Upper lobe of right lung (tissue), 1 donor: ENCODE measurements around the gene NPTXR. TPM values are rescaled to one million over a fixed set of nuclear protein-coding genes. Genes with fewer than 3 reads are reported as not detected.

Source experiments
- ATAC-seq: fragments of 200-7000 bp; cut with Tn5 transposase; one replicate; pipeline ENCODE4 v1.9.1; 2020; ENCODE audit warnings: mild to moderate bottlenecking, moderate library complexity
- DNase-seq: peaks from one replicate; pipeline ENCODE4 v3.0.0-alpha.2; 2020
- H3K27ac ChIP-seq: fragments of 200-600 bp; one replicate; pipeline ENCODE4 v1.8.0; 2022
- H3K27me3 ChIP-seq: fragments of 200-600 bp; one replicate; pipeline ENCODE4 v1.8.0; 2022; ENCODE audit warnings: mild to moderate bottlenecking
- H3K36me3 ChIP-seq: fragments of 200-600 bp; one replicate; pipeline ENCODE4 v1.8.0; 2022
- H3K4me1 ChIP-seq: fragments of 200-600 bp; one replicate; pipeline ENCODE4 v1.8.0; 2022
- H3K4me3 ChIP-seq: fragments of 200-600 bp; one replicate; pipeline ENCODE4 v1.8.0; 2022; ENCODE audit warnings: mild to moderate bottlenecking
- H3K9me3 ChIP-seq: fragments of 200-600 bp; one replicate; pipeline ENCODE4 v1.8.0; 2022
- CTCF ChIP-seq: fragments of 200-600 bp; IDR thresholded peaks from one replicate; pipeline ENCODE4 v1.8.0; 2022; ENCODE audit warnings: antibody characterized with exemption
- intact Hi-C: fragments of 100-400 bp; cut with DNase I; formaldehyde crosslinking; loops from one replicate; pipeline ENCODE4 v1.11.0; 2022
- total RNA-seq: library from RNA; stranded (reverse); fragmentation: NEBNext Ultra II Directional; extraction: Animal tissue kit (Norgen Biotek cat#: 25700); gene quantifications from one replicate; pipeline ENCODE4 v1.2.1, GENCODE V29; 2021
- donor health status: DM: no; HTN: yes; CAD: no; lungs with severe emphysema.

NPTXR gene
- total RNA-seq, 1 donor from 2014 or later: 6.3 TPM

DNA sequence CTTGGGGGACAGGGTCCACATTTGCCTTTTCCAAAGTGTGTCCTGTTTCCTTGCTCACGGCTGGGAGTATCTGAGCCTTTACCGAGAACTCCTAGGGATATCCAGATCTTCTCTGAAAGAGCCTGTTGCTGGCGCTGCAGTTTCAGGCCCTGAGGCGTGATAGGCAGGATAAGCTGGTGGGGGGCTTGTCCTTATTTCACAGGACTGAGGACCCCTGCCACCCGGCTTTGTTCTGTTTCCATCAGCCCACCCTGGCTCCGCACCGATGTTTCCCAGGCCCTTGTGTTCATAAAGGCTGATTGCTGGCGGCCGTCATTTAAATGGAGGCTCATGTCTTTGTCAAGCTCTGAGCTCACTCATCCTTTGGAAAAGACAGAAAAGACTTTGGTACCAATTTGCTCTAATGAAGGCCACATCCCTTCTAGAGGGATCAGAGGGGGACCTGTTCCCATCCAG is 9.4 kb upstream of the NPTXR start:
- no peak for DNase-seq
- no peak for ATAC-seq
- no peak for TF ChIP-seq CTCF
- H3K27me3 ChIP-seq: no peaks in the 10 kb centered on the region
- H3K4me3 ChIP-seq: no peak overlapping the region
- H3K9me3 ChIP-seq: no peaks in the 10 kb centered on the region
- H3K4me1 ChIP-seq: no peaks in the 10 kb centered on the region
- no peak overlapping the region for H3K27ac ChIP-seq
- no peaks in the 10 kb centered on the region for H3K36me3 ChIP-seq
- intact Hi-C loops: no loop called here

DNA sequence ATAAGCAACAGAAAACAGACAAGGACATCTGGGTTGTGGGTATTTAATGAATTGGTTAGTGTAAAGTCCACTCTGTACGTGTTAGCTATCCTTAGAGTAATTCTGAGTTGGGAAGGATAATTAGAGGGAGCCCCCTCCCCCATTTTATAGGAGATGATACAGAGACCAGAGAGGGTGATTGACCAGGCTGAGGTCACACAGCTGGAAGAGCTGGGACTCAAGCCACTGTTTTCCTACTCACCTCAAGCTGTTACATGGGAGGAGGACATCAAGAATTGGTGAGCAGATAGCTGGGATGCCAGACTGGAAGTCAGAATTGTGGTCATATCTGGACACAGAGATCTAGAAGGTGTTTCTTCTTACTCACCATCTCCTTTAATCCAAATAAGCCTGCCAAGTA is 8.7 kb upstream of the NPTXR start:
- Histone ChIP-seq H3K4me1 (no peaks in the 10 kb centered on the region), H3K9me3 (no peaks in the 10 kb centered on the region), H3K4me3 (no peak overlapping the region), H3K27ac (no peak overlapping the region), H3K27me3 (no peaks in the 10 kb centered on the region), H3K36me3 (no peaks in the 10 kb centered on the region)
- DNase-seq (no peak), ATAC-seq (no peak)
- no peak for TF ChIP-seq CTCF
- intact Hi-C loops: no loop called here

GRCh38 chr22:38850941-38851849 is 7.4 kb upstream of the NPTXR start:
- intact Hi-C loops: no loop called here
- Histone ChIP-seq H3K27ac (no peak overlapping the region), H3K36me3 (no peaks in the 10 kb centered on the region)

GRCh38 chr22:38850399-38850798 is 6.6 kb upstream of the NPTXR start:
- H3K27ac ChIP-seq: no peak overlapping the region
- H3K36me3 ChIP-seq: no peaks in the 10 kb centered on the region
- no peak overlapping the region for H3K4me3 ChIP-seq
- H3K9me3 ChIP-seq: no peaks in the 10 kb centered on the region
- no peaks in the 10 kb centered on the region for H3K27me3 ChIP-seq
- TF ChIP-seq CTCF: no peak
- no peak for ATAC-seq
- DNase-seq: no peak
- intact Hi-C loops: no loop called here
- H3K4me1 ChIP-seq: no peaks in the 10 kb centered on the region

More at GRCh38 chr22:38850941-38851849, 7.4 kb upstream of the NPTXR start:
- no peaks in the 10 kb centered on the region for H3K9me3 ChIP-seq
- H3K4me3 ChIP-seq: no peak overlapping the region
- no peak for TF ChIP-seq CTCF
- no peaks in the 10 kb centered on the region for H3K27me3 ChIP-seq
- DNase-seq (no peak), ATAC-seq (no peak)
- no peaks in the 10 kb centered on the region for H3K4me1 ChIP-seq

- Histone ChIP-seq H3K9me3 (no peaks in the 10 kb centered on the region), H3K27ac (no peak overlapping the region), H3K27me3 (no peaks in the 10 kb centered on the region), H3K4me3 (no peak overlapping the region), H3K36me3 (no peaks in the 10 kb centered on the region), H3K4me1 (no peaks in the 10 kb centered on the region)
- ATAC-seq: no peak
- intact Hi-C loops: no loop called here
- DNase-seq: no peak
- TF ChIP-seq CTCF: no peak
These were observed 6.0 kb upstream of the NPTXR start for GRCh38 chr22:38849811-38850210.
